WERI-Rb-1 (cell line): ENCODE measurements around the gene GP1BA.

Experiments used
- DNase-seq: peaks from one replicate; pipeline ENCODE4 v3.0.0-alpha.2; 2020
- H3K27ac ChIP-seq: fragments of 250-450 bp; sonication (Bioruptor Pico); 2 replicates; pipeline ENCODE4 v1.5.1; 2020; ENCODE audit warnings: mild to moderate bottlenecking, moderate library complexity
- H3K27me3 ChIP-seq: fragments of 250-450 bp; sonication (Bioruptor Pico); 2 replicates; pipeline ENCODE4 v1.5.1; 2021; ENCODE audit warnings: mild to moderate bottlenecking, low read depth, moderate library complexity; ENCODE audit not compliant: insufficient read depth, severe bottlenecking
- H3K36me3 ChIP-seq: fragments of 250-450 bp; sonication (Bioruptor Pico); 2 replicates; pipeline ENCODE4 v1.5.1; 2020; ENCODE audit warnings: mild to moderate bottlenecking, moderate library complexity
- H3K4me3 ChIP-seq: 2 replicates; pipeline ENCODE4 v1.5.1; 2011; ENCODE audit warnings: low read depth, mild to moderate bottlenecking, control low read depth, low read length
- H3K9me3 ChIP-seq: fragments of 250-450 bp; sonication (Bioruptor Pico); 2 replicates; pipeline ENCODE4 v1.5.1; 2021; ENCODE audit warnings: mild to moderate bottlenecking, moderate library complexity; ENCODE audit not compliant: severe bottlenecking
- CTCF ChIP-seq: IDR thresholded peaks from 2 replicates; pipeline ENCODE4 v1.5.1; 2011; ENCODE audit warnings: low read depth, mild to moderate bottlenecking, control low read depth, inconsistent platforms, low read length

GP1BA gene

GRCh38 chr17:4931963-4932362, at the start of gene GP1BA:
GP1BA (plus strand) TSS chr17:4932277; CDS start chr17:4932605, 328 bp downstream.
- Histone ChIP-seq H3K27ac (no peak within 1 kb of the TSS), H3K9me3 (no peaks in the 10 kb centered on the region), H3K4me3 (no peak within 1 kb of the TSS), H3K27me3 (no peaks in the 10 kb centered on the region), H3K36me3 (no peaks in the 10 kb centered on the region; the same call in none of the 2 replicates)
- DNase-seq: no peak
- no peak for TF ChIP-seq CTCF

GRCh38 chr17:4884489-4884888, 47.6 kb upstream of the GP1BA start:
- TF ChIP-seq CTCF: no peak
- Histone ChIP-seq H3K27ac (no peak overlapping the region), H3K36me3 (peaks cover 83% of the 10 kb centered on the region), H3K27me3 (no peaks in the 10 kb centered on the region), H3K4me3 (no peak overlapping the region), H3K9me3 (no peaks in the 10 kb centered on the region)
- DNase-seq: no peak

GRCh38 chr17:4886830-4887229, 45.2 kb upstream of the GP1BA start:
- Histone ChIP-seq H3K27me3 (no peaks in the 10 kb centered on the region), H3K36me3 (peaks cover 84% of the 10 kb centered on the region), H3K9me3 (no peaks in the 10 kb centered on the region), H3K4me3 (no peak overlapping the region), H3K27ac (no peak overlapping the region)
- TF ChIP-seq CTCF: no peak
- DNase-seq: no peak

GRCh38 chr17:4887581-4887980, 44.5 kb upstream of the GP1BA start:
- no peak for TF ChIP-seq CTCF
- no peak for DNase-seq
- Histone ChIP-seq H3K36me3 (peaks cover 84% of the 10 kb centered on the region), H3K4me3 (no peak overlapping the region), H3K9me3 (no peaks in the 10 kb centered on the region), H3K27me3 (no peaks in the 10 kb centered on the region), H3K27ac (no peak overlapping the region)

- Histone ChIP-seq H3K36me3 (peaks cover 91% of the 10 kb centered on the region), H3K27me3 (no peaks in the 10 kb centered on the region), H3K27ac (no peak overlapping the region; the same call in 1 of the 2 replicates), H3K4me3 (no peak overlapping the region), H3K9me3 (no peaks in the 10 kb centered on the region)
- no peak for TF ChIP-seq CTCF
- DNase-seq: no peak
These were observed 40.4 kb upstream of the GP1BA start for GRCh38 chr17:4891411-4892410.
